Mesodermal cell (in vitro differentiated cells): ENCODE results near the gene OR2K2. TPM values are rescaled to one million over a fixed set of nuclear protein-coding genes. Genes with fewer than 3 reads are reported as not detected.

Experiments
- H3K27ac ChIP-seq: 2 replicates; pipeline ENCODE4 v1.7.0; 2013; ENCODE audit warnings: mild to moderate bottlenecking, low read depth, low read length, moderate library complexity; ENCODE audit not compliant: severe bottlenecking
- H3K36me3 ChIP-seq: 2 replicates; pipeline ENCODE4 v1.7.1; 2013; ENCODE audit warnings: mild to moderate bottlenecking, low read length, moderate library complexity; ENCODE audit not compliant: control insufficient read depth, insufficient read depth
- H3K4me1 ChIP-seq: one replicate; pipeline ENCODE4 v1.7.1; 2013; ENCODE audit warnings: mild to moderate bottlenecking, low read length; ENCODE audit not compliant: insufficient read depth, control insufficient read depth, poor library complexity, severe bottlenecking
- H3K4me3 ChIP-seq: 2 replicates; pipeline ENCODE4 v1.7.0; 2013; ENCODE audit warnings: low read length, control low read depth, mild to moderate bottlenecking; ENCODE audit not compliant: insufficient read depth, poor library complexity, severe bottlenecking; ENCODE audit errors: extremely low read depth
- H3K9me3 ChIP-seq: 2 replicates; pipeline ENCODE4 v1.7.1; 2013; ENCODE audit warnings: mild to moderate bottlenecking, low read length, moderate library complexity; ENCODE audit not compliant: control insufficient read depth
- WGBS, 2 experiments: methylation state at CpG; one replicate each; pipeline ENCODE4 v1.1.5; 2013; ENCODE audit warnings: missing lambda C conversion rate in 2 of 2; ENCODE audit not compliant: insufficient coverage in 2 of 2; 5-methylcytosine and 5-hydroxymethylcytosine counted together
- polyA plus RNA-seq, 2 experiments: library from polyadenylated mRNA; stranded (reverse); fragments of 50-300 nt; gene quantifications; one replicate each; pipeline ENCODE4 v1.2.3, GENCODE V29; 2013

Gene OR2K2, protein sequence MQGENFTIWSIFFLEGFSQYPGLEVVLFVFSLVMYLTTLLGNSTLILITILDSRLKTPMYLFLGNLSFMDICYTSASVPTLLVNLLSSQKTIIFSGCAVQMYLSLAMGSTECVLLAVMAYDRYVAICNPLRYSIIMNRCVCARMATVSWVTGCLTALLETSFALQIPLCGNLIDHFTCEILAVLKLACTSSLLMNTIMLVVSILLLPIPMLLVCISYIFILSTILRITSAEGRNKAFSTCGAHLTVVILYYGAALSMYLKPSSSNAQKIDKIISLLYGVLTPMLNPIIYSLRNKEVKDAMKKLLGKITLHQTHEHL
- polyA plus RNA-seq (2013, experiment 1 of 2): not detected
- not detected for polyA plus RNA-seq (2013, experiment 2 of 2)

DNA sequence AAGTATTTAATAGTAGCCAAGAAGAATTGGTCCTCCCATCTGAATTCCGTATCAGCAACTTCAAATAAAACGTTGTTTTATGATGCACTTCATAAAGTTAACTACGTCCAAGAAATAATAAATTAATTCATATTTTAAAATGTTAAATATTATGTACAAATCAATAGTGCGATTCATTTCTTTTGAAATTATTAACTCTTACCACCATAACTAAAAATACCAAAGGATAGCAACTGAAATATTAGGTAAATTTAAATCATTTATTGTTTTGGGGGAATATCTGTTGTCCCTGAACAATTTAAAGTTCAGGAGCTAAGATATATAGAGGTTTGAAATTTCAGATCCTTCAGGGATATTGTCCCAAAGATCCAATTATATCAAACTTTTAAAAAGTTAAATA, at the start of gene OR2K2:
Gene OR2K2, minus strand, starts transcription at position 101 of the 400 bp plus-strand sequence. CDS start 1,791 bp downstream, outside the sequence.
- Histone ChIP-seq H3K4me1 (no peaks in the 10 kb centered on the region), H3K36me3 (no peaks in the 10 kb centered on the region), H3K4me3 (no peak within 1 kb of the TSS), H3K9me3 (no peaks in the 10 kb centered on the region), H3K27ac (no peak within 1 kb of the TSS)
- WGBS, 2 experiments: no CpG with 5 or more reads among the region's 4 CpGs

DNA sequence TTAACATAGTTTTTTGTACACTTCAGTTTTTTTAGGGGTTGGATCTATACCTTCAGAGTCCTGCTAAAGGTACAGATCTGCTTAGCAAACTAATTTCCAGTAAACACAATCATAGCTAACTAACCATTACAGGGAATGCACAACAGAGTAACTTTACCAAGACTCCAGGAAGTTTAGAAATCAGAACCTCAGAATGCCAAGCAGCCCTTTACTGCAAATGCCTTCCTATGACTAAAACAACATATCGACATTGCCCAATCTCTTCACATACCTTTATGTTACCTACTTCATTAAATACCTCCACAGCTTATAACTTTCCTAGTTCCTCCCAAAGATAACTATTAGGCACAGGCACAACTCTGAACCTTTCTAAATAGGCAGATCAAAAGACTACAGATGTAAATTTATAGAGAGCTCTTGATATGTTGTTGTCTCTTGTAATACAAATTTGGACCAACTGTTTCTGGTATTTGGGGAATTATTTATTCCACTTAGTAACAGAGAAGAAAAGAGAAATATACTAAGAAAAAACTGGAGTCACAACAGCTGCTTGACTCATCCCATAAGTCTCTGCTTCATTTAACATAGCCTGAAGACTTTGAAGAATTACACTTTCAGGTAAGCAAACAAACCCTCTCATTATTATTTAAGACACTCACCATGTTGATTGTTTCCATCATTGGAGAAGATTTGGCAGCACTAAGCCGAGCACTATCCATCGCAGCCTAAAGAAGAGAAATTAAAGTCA, 46.0 kb upstream of the OR2K2 start:
- Histone ChIP-seq H3K36me3 (peaks cover 74% of the 10 kb centered on the region), H3K27ac (no peak overlapping the region), H3K4me3 (no peak overlapping the region), H3K9me3 (no peaks in the 10 kb centered on the region), H3K4me1 (no peaks in the 10 kb centered on the region)
- WGBS, 2 experiments: 97 to 98% methylated on average over 3 of the region's 3 CpGs

DNA sequence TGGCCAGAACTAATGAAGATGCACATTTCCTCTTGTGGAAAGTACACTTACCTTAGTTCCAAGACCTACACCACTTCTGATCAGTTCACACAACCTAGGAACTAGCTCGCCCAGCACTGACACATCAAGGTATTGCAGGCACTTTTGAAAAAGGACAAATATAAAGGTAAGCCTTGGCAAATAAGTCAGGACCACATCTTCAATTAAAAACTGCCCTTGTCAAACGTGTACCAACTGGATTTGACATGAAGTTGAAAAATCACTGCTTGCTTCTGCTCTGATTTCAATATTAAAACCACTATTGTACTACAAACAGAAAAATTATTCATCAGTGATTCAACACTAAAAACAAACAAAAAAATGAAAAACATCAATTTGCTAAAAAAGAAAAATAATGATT, 45.0 kb upstream of the OR2K2 start:
- H3K36me3 ChIP-seq: peaks cover 74% of the 10 kb centered on the region
- H3K9me3 ChIP-seq: no peaks in the 10 kb centered on the region
- H3K27ac ChIP-seq: no peak overlapping the region
- H3K4me1 ChIP-seq: no peaks in the 10 kb centered on the region
- WGBS, 2 experiments: 100% methylated on average over 2 of the region's 2 CpGs; no CpG with 5 or more reads in 1 of the 2 experiments
- no peak overlapping the region for H3K4me3 ChIP-seq

DNA sequence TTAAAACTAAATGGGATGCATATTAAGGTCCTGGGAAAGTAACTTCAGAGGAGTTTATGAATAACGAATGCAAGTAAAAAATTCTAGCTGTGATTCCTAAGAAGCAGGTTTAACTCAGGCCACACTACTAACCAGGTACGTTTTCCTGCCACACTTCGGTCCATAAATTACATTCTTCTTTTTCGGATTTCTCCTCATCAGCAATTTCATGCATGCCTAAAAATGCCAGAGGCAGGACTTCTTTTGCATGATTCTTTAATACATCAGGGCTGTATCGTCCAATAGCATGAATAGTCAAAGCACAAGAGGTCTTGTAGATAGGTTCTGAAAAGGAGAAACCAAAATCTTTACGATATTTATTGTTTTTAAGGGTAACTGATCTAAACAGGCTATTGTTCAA, 42.3 kb upstream of the OR2K2 start:
- Histone ChIP-seq H3K9me3 (no peaks in the 10 kb centered on the region), H3K27ac (no peak overlapping the region), H3K36me3 (peaks cover 77% of the 10 kb centered on the region), H3K4me1 (no peaks in the 10 kb centered on the region), H3K4me3 (no peak overlapping the region)
- WGBS, 2 experiments: 95% methylated on average over 4 to 5 of the region's 6 CpGs

DNA sequence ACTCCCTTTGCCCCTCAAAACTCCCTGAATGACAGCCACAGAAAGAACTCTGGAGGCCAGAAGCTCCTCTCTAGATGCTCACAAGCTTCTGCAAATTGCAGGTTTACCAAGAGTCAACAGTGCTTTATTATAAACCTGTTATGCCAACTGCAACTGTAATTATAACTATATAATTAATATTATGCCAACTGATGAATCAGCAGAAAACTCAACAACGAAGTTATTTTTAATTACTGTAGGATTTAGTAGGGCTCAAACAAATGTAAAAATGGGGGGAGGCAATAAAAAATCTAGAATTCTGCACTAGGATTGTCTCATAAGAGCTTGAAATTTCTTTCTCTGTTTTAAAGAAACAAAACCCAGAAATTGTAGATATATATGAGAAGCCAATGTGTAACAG, 37.0 kb upstream of the OR2K2 start:
- H3K27ac ChIP-seq: no peak overlapping the region
- H3K36me3 ChIP-seq: peaks cover 86% of the 10 kb centered on the region
- no peaks in the 10 kb centered on the region for H3K4me1 ChIP-seq
- no peak overlapping the region for H3K4me3 ChIP-seq
- H3K9me3 ChIP-seq: no peaks in the 10 kb centered on the region
- WGBS, 2 experiments: 100% methylated on average over 1 of the region's 1 CpG; no CpG with 5 or more reads in 1 of the 2 experiments

DNA sequence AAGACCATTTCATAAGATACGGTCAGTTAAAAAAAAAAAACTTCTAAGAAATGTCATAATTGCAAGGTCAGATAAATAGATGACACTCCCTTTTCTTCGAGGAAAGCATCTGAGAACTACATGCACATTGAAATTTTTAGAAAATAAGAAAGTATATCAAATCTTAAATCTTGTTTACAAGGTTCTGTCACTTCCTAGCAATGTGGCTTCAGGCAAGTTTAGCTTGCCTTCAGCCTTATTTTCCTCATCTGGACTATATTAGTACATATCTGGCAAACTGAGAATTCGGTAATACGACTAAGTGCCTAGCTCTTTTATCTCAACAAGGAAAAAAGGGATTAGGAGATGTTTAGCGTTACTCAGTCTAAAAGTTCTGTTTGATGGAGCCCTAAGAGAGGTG, 32.5 kb upstream of the OR2K2 start:
- Histone ChIP-seq H3K4me3 (no peak overlapping the region), H3K9me3 (no peaks in the 10 kb centered on the region), H3K36me3 (peaks cover 57% of the 10 kb centered on the region), H3K4me1 (peaks cover under 1% of the 10 kb centered on the region), H3K27ac (no peak overlapping the region)
- WGBS, 2 experiments: 95 to 100% methylated on average over 1 to 3 of the region's 5 CpGs

DNA sequence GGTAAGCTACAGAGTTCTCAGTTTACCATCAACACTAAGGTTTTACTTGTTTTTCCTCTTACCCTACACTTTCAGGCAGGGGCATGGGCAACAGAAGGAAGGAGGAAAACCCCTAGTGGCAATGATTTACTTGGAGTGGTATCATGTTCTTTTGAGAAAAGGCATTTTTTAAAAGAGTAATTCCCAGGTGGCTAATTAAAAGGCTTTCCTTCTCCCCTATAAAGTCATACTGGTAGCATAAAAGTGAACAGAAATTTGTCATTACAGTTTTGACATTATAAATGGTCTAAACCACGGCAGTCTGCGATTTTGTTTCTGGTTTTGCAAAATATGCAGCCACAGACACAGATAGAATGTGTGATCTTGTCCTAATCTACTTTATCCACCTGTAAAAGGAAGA, 30.9 kb upstream of the OR2K2 start:
- Histone ChIP-seq H3K27ac (no peak overlapping the region), H3K4me1 (peaks cover 17% of the 10 kb centered on the region), H3K9me3 (no peaks in the 10 kb centered on the region), H3K4me3 (no peak overlapping the region), H3K36me3 (peaks cover 45% of the 10 kb centered on the region)
- 94 to 100% methylated on average over 1 to 2 of the region's 2 CpGs for WGBS, 2 experiments

DNA sequence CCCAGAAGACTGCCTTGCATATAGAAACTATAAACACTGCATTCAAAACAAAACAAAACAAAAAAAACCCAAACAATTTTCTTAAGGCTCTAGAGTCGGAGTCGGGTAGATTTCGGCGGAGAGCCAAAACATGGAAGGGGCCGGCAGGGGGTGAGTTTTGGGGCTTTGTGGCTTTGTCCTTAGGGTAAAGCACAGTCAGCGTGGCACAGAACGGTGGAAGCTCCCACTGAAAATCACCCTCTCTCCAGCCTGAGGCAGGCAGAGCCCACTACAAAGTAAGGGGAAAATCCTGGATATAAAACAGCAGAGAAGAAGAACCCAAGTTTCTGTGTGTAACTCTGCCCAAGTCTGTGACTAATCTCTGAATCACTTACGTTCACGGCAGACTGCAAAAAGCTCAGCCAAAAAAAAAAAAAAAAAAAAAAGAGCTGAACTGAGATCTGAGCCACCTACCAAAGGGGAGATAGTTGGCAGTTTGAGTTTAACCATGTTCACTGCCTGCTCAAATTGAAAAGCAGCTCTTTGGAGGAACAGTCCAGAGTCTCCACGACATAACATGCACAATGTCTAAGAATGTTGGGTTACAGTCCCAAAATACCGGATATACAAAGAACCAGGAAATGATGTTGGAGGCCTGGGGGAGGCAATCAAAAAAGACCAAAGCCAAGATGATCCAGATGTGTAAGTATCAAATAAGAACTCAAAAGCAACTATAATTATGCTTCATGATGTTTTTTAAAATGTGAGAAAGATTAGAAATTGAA, 26.6 kb upstream of the OR2K2 start:
- Histone ChIP-seq H3K27ac (peak overlapping the region; percentile 71), H3K4me3 (no peak overlapping the region), H3K36me3 (peaks cover 11% of the 10 kb centered on the region), H3K9me3 (no peaks in the 10 kb centered on the region), H3K4me1 (peaks cover 19% of the 10 kb centered on the region)
- WGBS, 2 experiments: 67 to 78% methylated on average over 5 of the region's 11 CpGs

DNA sequence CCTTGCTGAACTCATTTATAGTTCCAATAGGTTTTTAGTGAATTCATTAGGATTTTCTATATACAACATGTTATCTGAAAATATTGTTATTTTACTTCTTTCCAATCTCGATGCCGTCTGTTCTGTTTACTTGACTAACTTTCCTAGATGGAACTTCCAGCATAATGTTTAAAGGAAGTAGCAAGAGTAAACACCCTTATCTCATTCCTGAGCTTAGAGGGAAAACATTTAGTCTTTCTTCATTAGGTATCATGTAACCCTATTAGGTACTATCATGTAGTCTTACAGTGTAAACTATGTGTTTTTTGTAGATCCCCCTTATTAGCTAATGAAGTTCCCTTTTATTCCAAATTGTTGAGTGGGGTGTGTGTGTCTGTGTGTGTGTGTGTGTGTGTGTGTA, 22.5 kb upstream of the OR2K2 start:
- Histone ChIP-seq H3K27ac (no peak overlapping the region), H3K36me3 (no peaks in the 10 kb centered on the region), H3K9me3 (no peaks in the 10 kb centered on the region), H3K4me1 (peaks cover 19% of the 10 kb centered on the region), H3K4me3 (no peak overlapping the region)
- no CpG with 5 or more reads among the region's 2 CpGs for WGBS, 2 experiments

DNA sequence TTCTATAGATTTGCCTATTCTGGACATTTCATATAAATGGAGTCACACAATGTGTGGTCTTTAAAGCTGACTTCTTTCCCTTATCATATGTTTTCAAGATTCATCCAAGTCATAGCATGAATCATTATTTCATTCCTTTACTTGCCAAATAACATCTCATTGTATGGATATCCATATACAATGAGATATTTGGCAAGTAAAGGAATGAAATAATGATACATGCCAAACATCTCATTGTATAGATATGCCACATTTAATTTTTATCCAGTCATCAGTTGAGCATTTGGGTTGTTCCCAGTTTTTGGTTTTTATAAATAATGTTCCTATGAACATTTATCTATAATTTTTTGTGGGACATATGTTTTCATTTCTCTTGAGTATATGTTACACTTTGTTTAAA, 20.5 kb upstream of the OR2K2 start:
- Histone ChIP-seq H3K9me3 (no peaks in the 10 kb centered on the region), H3K36me3 (no peaks in the 10 kb centered on the region), H3K4me1 (no peaks in the 10 kb centered on the region), H3K27ac (no peak overlapping the region), H3K4me3 (no peak overlapping the region)
